Epidermal melanocyte (primary cell): ENCODE data around the gene LIPC.
A peak's percentile ranks its signal among the peaks of the same experiment; 100 is the strongest.

Source experiments
- DNase-seq: peaks from one replicate; pipeline ENCODE4 v3.0.0; 2011; ENCODE audit warnings: low spot score; ENCODE audit not compliant: insufficient read length

LIPC gene

GRCh38 chr15:58453931-58454793 lies 22.4 kb downstream of the LIPC start:
- DNase-seq, result peak; percentile 74

- no peak for DNase-seq
Observed at GRCh38 chr15:58454950-58455401, 23.2 kb downstream of the LIPC start.

GRCh38 chr15:58457466-58457965 lies 25.7 kb downstream of the LIPC start:
- no peak for DNase-seq

- no peak for DNase-seq
Observed at GRCh38 chr15:58458076-58458475, 26.3 kb downstream of the LIPC start.

GRCh38 chr15:58459045-58459444 lies 27.3 kb downstream of the LIPC start:
- no peak for DNase-seq

- DNase-seq, result no peak
Observed at GRCh38 chr15:58459560-58459959, 27.8 kb downstream of the LIPC start.

GRCh38 chr15:58460116-58460790 lies 28.5 kb downstream of the LIPC start:
- DNase-seq, result no peak

- DNase-seq, result no peak
Observed at GRCh38 chr15:58460872-58461271, 29.1 kb downstream of the LIPC start.

GRCh38 chr15:58462547-58462946 lies 30.8 kb downstream of the LIPC start:
- DNase-seq, result no peak

GRCh38 chr15:58462973-58463663 lies 31.3 kb downstream of the LIPC start:
- no peak for DNase-seq

- DNase-seq, result no peak
Observed at GRCh38 chr15:58463815-58464650, 32.2 kb downstream of the LIPC start.

- DNase-seq, result no peak
Observed at GRCh38 chr15:58465070-58465469, 33.3 kb downstream of the LIPC start.

- DNase-seq, result no peak
Observed at GRCh38 chr15:58465866-58466517, 34.2 kb downstream of the LIPC start.

- no peak for DNase-seq
Observed at GRCh38 chr15:58466566-58466965, 34.8 kb downstream of the LIPC start.

GRCh38 chr15:58467121-58467721 lies 35.4 kb downstream of the LIPC start:
- no peak for DNase-seq

- DNase-seq, result no peak
Observed at GRCh38 chr15:58467722-58468423, 36.1 kb downstream of the LIPC start.

- DNase-seq, result no peak
Observed at GRCh38 chr15:58469432-58470353, 37.9 kb downstream of the LIPC start.

- no peak for DNase-seq
Observed at GRCh38 chr15:58471348-58471747, 39.6 kb downstream of the LIPC start.
